Endothelial cell (in vitro differentiated cells): ENCODE data around the gene CCDC124. TPM values are rescaled to one million over a fixed set of nuclear protein-coding genes. Genes with fewer than 3 reads are reported as not detected.

Source experiments
- DNase-seq: peaks from one replicate; pipeline ENCODE4 v3.0.0; 2021; ENCODE audit warnings: low spot score
- H3K27ac Mint-ChIP-seq: one replicate; pipeline ENCODE4 v1.8.0; 2021; ENCODE audit warnings: mixed read lengths, inconsistent platforms; ENCODE audit not compliant: unreplicated experiment
- H3K27me3 Mint-ChIP-seq: one replicate; pipeline ENCODE4 v1.8.0; 2021; ENCODE audit warnings: mild to moderate bottlenecking, moderate library complexity, mixed read lengths, inconsistent platforms; ENCODE audit not compliant: unreplicated experiment
- H3K36me3 Mint-ChIP-seq: one replicate; pipeline ENCODE4 v1.8.0; 2021; ENCODE audit warnings: mild to moderate bottlenecking, low read depth, mixed read lengths, inconsistent platforms; ENCODE audit not compliant: unreplicated experiment
- H3K4me1 Mint-ChIP-seq: one replicate; pipeline ENCODE4 v1.8.0; 2021; ENCODE audit warnings: mild to moderate bottlenecking, mixed read lengths, inconsistent platforms; ENCODE audit not compliant: unreplicated experiment
- H3K4me3 Mint-ChIP-seq: one replicate; pipeline ENCODE4 v1.8.0; 2021; ENCODE audit warnings: mild to moderate bottlenecking, mixed read lengths, inconsistent platforms; ENCODE audit not compliant: unreplicated experiment
- H3K9me3 Mint-ChIP-seq: one replicate; pipeline ENCODE4 v1.8.0; 2021; ENCODE audit warnings: mixed read lengths, inconsistent platforms; ENCODE audit not compliant: unreplicated experiment
- total RNA-seq: library from RNA; stranded (reverse); fragmentation: NEBNext Ultra II Directional; extraction: Animal tissue kit (Norgen Biotek cat#: 25700); gene quantifications from one replicate; pipeline ENCODE4 v1.2.1, GENCODE V29; 2021; ENCODE audit not compliant: unreplicated experiment
- TF ChIP-seq, protein P1 (sequence below): fragments of 200-600 bp; sonication (generic); IDR thresholded peaks from one replicate; pipeline ENCODE4 v1.5.0; 2021; ENCODE audit warnings: antibody characterized with exemption; ENCODE audit not compliant: unreplicated experiment

The CCDC124 gene
- total RNA-seq, 1 donor from 2014 or later: 68.2 TPM

DNA sequence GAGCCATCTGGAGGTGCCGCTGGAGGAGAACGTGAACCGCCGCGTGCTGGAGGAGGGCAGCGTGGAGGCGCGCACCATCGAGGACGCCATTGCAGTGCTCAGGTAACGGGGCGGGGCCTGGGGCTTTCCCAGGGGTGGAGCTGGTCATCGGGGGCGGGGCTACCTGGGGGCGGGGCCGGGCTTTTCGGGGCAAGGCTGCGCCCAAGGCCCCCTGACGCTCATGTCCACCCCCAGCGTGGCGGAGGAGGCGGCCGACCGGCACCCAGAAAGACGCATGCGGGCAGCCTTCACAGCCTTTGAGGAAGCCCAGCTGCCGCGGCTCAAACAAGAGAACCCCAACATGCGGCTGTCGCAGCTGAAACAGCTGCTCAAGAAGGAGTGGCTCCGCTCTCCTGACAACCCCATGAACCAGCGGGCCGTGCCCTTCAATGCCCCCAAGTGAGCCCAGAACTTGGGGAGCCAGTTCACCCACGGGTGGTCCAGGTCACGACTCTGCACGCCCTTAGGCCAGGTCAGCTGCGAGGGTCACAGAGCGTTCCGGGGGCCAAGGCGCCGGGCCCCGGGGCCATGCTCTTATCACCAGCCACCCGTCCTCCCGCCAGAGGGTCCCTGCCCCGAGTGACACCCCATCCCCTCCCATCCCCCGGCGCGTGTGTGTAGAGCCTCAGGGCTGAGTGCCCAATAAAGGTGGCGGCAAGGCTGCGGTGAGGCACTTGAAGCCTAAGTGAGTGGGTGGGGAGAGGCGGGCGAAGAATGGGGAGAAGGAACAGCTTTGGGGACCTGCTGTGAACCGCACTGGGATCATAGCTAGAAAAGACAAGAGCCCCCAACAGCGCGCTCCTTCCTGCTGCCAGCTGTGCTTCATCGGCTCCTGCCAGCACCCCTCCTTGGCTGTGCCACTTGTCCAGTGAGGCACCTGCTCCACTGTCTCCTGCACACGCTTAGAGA, 10.7 kb downstream of the CCDC124 start:
- Mint-ChIP-seq H3K4me1 (peaks cover 4% of the 10 kb centered on the region), H3K9me3 (no peaks in the 10 kb centered on the region), H3K36me3 (peaks cover 8% of the 10 kb centered on the region), H3K27ac (no peak overlapping the region), H3K27me3 (peaks cover 14% of the 10 kb centered on the region), H3K4me3 (no peak overlapping the region)
- no peak for DNase-seq
- TF ChIP-seq, protein P1, sequence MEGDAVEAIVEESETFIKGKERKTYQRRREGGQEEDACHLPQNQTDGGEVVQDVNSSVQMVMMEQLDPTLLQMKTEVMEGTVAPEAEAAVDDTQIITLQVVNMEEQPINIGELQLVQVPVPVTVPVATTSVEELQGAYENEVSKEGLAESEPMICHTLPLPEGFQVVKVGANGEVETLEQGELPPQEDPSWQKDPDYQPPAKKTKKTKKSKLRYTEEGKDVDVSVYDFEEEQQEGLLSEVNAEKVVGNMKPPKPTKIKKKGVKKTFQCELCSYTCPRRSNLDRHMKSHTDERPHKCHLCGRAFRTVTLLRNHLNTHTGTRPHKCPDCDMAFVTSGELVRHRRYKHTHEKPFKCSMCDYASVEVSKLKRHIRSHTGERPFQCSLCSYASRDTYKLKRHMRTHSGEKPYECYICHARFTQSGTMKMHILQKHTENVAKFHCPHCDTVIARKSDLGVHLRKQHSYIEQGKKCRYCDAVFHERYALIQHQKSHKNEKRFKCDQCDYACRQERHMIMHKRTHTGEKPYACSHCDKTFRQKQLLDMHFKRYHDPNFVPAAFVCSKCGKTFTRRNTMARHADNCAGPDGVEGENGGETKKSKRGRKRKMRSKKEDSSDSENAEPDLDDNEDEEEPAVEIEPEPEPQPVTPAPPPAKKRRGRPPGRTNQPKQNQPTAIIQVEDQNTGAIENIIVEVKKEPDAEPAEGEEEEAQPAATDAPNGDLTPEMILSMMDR: no peak

DNA sequence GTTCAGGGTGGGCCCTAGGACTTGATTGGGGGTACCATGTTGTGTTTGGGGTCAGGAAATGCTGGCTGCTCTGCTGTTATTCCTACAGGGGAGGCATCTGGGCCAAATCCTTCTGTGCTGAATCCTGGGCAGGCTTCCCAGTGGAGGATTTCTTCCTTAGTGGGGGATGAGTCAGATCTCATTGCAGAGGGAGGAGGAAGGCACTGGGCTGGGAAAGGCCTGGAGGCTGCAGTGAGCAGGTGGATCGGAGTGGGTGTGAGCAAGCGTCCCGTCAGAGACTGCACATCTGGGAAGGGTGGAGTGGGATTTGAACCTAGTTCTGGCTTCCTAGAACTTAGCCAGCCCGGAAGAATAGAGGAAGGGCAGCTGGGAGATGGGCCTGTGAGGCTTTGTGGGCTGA, 11.5 kb downstream of the CCDC124 start:
- peaks cover 16% of the 10 kb centered on the region for H3K27me3 Mint-ChIP-seq
- TF ChIP-seq, protein P1: no peak
- no peak for DNase-seq
- no peak overlapping the region for H3K27ac Mint-ChIP-seq
- H3K4me3 Mint-ChIP-seq: no peak overlapping the region
- H3K9me3 Mint-ChIP-seq: no peaks in the 10 kb centered on the region
- H3K4me1 Mint-ChIP-seq: peaks cover 6% of the 10 kb centered on the region
- H3K36me3 Mint-ChIP-seq: peaks cover 8% of the 10 kb centered on the region

DNA sequence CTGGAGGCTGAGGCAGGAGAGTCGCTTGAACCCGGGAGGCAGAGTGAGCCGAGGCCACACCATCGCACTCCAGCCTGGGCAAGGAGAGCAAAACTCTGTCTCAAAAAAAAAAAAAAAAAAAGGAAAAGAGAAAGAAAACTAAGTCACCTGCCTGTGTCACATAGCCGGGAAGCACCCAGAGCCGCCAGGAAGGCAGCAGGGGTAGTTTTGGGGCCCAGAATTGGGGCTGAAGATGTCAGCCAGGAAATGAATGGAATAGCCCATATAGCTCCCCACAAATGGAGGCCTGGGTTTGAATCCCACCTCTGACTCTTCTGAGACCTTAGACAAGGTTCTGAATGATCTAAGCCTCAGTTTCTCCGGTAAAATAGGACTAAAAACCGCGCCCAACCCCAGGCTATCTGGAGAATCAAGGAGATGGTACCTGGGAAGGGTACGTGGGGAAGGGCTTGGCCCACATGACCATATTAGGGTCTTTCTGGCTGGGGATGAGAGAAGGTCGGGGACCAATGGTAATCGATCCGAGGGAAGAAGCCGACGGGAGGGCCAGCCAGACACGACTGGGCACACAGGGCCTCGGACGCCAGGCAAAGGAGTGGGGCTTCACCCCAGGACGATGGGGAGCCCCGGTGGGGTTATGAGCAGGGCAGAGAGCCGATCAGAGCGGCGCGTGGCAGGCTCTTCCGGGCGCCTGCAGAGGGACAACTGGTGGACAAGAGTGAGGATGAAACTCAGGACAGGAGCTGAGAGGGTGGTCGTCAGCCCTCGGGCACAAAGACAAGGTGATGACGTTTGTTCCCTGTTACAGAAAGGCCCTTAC, 14.4 kb downstream of the CCDC124 start:
- H3K36me3 Mint-ChIP-seq: peaks cover 8% of the 10 kb centered on the region
- no peak for DNase-seq
- peaks cover 23% of the 10 kb centered on the region for H3K27me3 Mint-ChIP-seq

DNA sequence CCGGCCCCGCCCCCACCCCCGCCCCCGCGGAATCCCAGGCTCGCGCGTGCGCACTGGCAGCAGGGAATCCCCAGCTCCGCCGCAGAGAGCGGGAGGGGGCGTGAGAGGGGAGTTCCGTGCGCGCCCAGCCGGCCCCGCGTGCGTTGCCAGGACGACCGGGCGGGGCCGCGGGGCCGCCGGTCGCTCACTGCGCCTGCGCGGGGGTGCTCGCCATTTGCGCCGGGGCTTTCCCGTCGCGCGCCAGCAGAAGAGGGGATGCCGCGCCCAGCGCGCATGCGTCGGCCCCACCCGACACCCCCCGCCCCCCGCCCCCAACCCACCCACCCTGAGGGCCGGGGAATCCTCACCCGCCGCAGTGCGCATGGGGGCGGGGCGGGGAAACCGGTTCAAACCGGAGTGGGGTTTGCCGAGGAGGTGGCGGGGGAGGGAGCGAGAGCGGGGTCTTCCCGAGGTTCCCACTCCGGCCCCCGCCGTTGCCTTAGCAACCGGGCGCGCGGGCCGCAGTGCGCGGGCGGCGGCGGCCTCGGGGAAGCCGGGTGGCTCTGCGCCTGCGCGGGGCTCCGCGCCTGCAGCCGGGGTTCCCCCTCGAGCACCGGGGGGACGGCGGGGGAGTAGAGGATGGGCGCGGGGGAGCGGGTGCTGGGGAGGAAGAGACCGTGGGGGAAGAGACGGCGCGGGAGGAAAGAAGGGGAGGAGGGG, 15.1 kb downstream of the CCDC124 start:
- Mint-ChIP-seq H3K9me3 (no peaks in the 10 kb centered on the region), H3K4me3 (no peak overlapping the region), H3K27me3 (peaks cover 24% of the 10 kb centered on the region), H3K27ac (no peak overlapping the region), H3K4me1 (peaks cover 19% of the 10 kb centered on the region), H3K36me3 (peaks cover 8% of the 10 kb centered on the region)
- peak; percentile 99 for DNase-seq
- TF ChIP-seq, protein P1: no peak

More for the DNA sequence above, 14.4 kb downstream of the CCDC124 start:
- peak overlapping the region; percentile 65 for H3K27ac Mint-ChIP-seq
- TF ChIP-seq, protein P1: no peak
- peaks cover 19% of the 10 kb centered on the region for H3K4me1 Mint-ChIP-seq
- H3K4me3 Mint-ChIP-seq: peak overlapping the region; percentile 89
- no peaks in the 10 kb centered on the region for H3K9me3 Mint-ChIP-seq
